Pancreas (tissue), 10 donors: ENCODE results near the gene BAIAP3. TPM values are rescaled to one million over a fixed set of nuclear protein-coding genes. Genes with fewer than 3 reads are reported as not detected.

Experiments used
- ATAC-seq, 4 donors: fragments of 200-7000 bp; cut with Tn5 transposase; one replicate each; pipeline versions ENCODE4 v1.8.0 to v1.9.1; 2020; ENCODE audit warnings: mild to moderate bottlenecking in 4 of 4, moderate library complexity in 4 of 4
- DNase-seq, 6 donors: peaks; one replicate each; pipeline ENCODE4 v3.0.0-alpha.2; 2020
- FAIRE-seq: peaks from 2 replicates; lab custom pipeline; 2012; peaks lifted over from hg19 to GRCh38; lab: Jason Lieb, UNC
- H3K27ac ChIP-seq, 4 donors: fragments of 200-600 bp; sonication (generic); 1 replicate in 3 of 4; 2 replicates in 1 of 4; pipeline versions ENCODE4 v1.5.0 to v1.8.0; 2020
- H3K27me3 ChIP-seq, 4 donors: fragments of 200-600 bp; one replicate each; pipeline ENCODE4 v1.8.0; 2021
- H3K36me3 ChIP-seq, 3 donors: fragments of 200-600 bp; sonication (generic) in 1 of 3; one replicate each; pipeline versions ENCODE4 v1.5.0 to v1.8.0; 2020 to 2021
- H3K4me1 ChIP-seq, 3 donors: fragments of 200-600 bp; one replicate each; pipeline ENCODE4 v1.8.0; 2021
- H3K4me3 ChIP-seq, 4 donors: fragments of 200-600 bp; sonication (generic) in 2 of 4; one replicate each; pipeline versions ENCODE4 v1.5.0 to v1.8.0; 2020 to 2021
- H3K9me3 ChIP-seq, 4 donors: fragments of 200-600 bp; one replicate each; pipeline ENCODE4 v1.8.0; 2021
- WGBS, 2 donors: extraction: QIAGEN DNeasy Blood & Tissue Kit; methylation state at CpG; one replicate each; pipeline ENCODE4 v1.1.7; 2013; 5-methylcytosine and 5-hydroxymethylcytosine counted together
- intact Hi-C, 3 donors: fragments of 100-400 bp; cut with DNase I; formaldehyde crosslinking; loops; one replicate each; pipeline versions ENCODE4 v1.11.1 to v1.14.2; 2022
- polyA plus RNA-seq, 2 donors: library from polyadenylated mRNA; stranded (reverse); fragments of 200-250 nt; gene quantifications; one replicate each; pipeline ENCODE4 v1.2.3, GENCODE V29; 2013
- total RNA-seq, 6 donors: library from RNA; stranded (reverse); fragmentation: NEBNext Ultra II Directional in 4 of 6; extraction: Animal tissue kit (Norgen Biotek cat#: 25700) in 4 of 6; gene quantifications; one replicate each; pipeline versions ENCODE4 v1.2.1 to v1.2.4, GENCODE V29; 2021 to 2023
- TF ChIP-seq, protein P1 (sequence below), 4 donors: fragments of 200-600 bp; sonication (generic) in 3 of 4; IDR thresholded peaks; one replicate each; pipeline versions ENCODE4 v1.5.0 to v1.8.0; 2021; ENCODE audit warnings: antibody characterized with exemption in 4 of 4
- donor health status: healthy with polysubstance abuse.
- donor health status: DM: no; HTN: no; CAD: no; lungs with moderate emphysema.
- donor health status: DM: no; HTN: no; CAD: no.
- donor health status: control.
- donor health status: control.
- donor health status: Bipolar disorder and iron deficiency.
- donor health status: DM: yes; HTN: yes; CAD: no.
- donor health status: DM: no; HTN: no; CAD: no.
- donor health status: DM: no; HTN: no; CAD: no.
- donor health status: DM: yes; HTN: yes; CAD: no.

The BAIAP3 gene
- total and polyA plus RNA-seq, 8 donors = 2.1 to 110 (median 12.6) TPM

DNA sequence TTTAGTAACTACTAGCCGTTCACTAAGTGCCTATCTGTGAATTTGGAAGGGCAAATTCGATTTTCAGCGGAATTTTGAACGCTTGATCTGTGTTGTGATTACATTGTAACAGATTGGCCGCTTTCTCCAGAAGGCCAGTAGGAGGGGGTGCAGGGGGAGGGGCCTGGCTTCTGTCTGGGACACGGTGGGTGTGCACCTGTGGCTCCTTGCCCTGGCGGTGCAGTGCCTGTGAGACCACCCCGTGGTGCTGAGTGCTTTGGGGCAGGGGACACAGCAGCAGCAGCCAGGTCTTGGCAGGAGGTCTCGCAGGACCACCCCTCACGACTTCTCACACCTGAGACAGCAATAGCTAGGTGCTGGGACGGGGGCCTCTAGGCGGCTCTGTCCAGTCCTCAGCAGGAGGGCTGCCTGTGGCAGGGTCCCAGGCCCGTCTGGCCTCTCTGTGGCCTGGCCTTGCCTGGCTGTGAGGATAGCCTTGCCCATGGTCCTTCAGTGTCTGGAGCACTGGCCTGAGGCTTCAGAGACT, 22.2 kb upstream of the BAIAP3 start:
- TF ChIP-seq, protein P1, sequence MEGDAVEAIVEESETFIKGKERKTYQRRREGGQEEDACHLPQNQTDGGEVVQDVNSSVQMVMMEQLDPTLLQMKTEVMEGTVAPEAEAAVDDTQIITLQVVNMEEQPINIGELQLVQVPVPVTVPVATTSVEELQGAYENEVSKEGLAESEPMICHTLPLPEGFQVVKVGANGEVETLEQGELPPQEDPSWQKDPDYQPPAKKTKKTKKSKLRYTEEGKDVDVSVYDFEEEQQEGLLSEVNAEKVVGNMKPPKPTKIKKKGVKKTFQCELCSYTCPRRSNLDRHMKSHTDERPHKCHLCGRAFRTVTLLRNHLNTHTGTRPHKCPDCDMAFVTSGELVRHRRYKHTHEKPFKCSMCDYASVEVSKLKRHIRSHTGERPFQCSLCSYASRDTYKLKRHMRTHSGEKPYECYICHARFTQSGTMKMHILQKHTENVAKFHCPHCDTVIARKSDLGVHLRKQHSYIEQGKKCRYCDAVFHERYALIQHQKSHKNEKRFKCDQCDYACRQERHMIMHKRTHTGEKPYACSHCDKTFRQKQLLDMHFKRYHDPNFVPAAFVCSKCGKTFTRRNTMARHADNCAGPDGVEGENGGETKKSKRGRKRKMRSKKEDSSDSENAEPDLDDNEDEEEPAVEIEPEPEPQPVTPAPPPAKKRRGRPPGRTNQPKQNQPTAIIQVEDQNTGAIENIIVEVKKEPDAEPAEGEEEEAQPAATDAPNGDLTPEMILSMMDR (IDR thresholded peaks at IDR 0.05) = no peak
- WGBS, 2 donors = 10 to 11% methylated on average over 13 of the region's 13 CpGs
- H3K27me3 ChIP-seq = no peaks in the 10 kb centered on the region
- no peak for FAIRE-seq
- H3K36me3 ChIP-seq = peaks cover 4 to 26% (median 18%) of the 10 kb centered on the region in 3 donors
- ATAC-seq = no peak
- no peak overlapping the region for H3K27ac ChIP-seq
- intact Hi-C loops = no loop called here
- H3K4me3 ChIP-seq = peak overlapping the region in 3 of 4 donors; percentile 57 to 72 (median 71)
- peak in 2 of 6 donors; percentile 58 to 75 for DNase-seq
- H3K4me1 ChIP-seq = peaks cover 8 to 16% (median 15%) of the 10 kb centered on the region in 3 donors
- H3K9me3 ChIP-seq = no peaks in the 10 kb centered on the region

DNA sequence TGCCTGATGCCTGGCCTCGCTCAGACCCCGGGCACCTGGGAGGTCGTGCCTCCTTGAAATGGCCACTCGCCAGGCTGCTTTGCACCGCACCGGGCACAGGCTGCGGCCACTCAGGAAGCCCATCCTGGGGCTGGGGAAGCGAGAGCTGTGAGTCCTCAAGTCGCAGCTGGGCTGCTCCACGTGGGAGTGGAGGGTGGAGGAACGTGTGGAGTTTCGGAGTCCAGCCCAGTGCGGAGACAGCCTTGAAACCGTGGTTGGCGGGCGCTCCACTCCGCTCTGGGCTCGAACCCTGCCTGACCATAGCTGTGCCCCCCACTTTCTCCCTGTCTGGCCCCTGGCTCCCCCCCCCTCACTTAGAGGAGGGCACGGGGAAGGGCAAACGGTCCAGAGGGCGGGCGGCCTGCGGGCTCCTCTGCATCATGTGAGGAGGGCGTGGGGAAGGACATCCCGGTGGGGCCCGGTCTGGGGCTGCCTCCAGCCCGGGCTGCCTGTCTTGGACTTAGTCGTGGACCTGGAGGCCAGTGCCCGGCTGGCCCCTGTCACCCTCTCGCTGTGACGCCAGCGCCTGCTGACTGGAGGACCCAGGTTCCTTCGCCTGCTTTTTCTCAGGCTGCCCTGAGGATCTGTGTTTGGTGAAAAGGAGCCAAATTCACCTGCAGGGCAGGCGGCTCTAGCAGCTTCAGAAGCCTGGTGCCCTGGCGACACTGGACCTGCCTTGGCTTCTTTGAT, 21.5 kb upstream of the BAIAP3 start:
- peak overlapping the region in 3 of 4 donors; percentile 57 to 72 (median 71) for H3K4me3 ChIP-seq
- no peaks in the 10 kb centered on the region for H3K27me3 ChIP-seq
- 28% methylated on average over 35 of the region's 35 CpGs for WGBS, 2 donors
- no peak overlapping the region for H3K27ac ChIP-seq
- ATAC-seq (no peak), DNase-seq (peak in 3 of 6 donors; percentile 36 to 78 (median 58)), FAIRE-seq (no peak)
- no peaks in the 10 kb centered on the region for H3K9me3 ChIP-seq
- peaks cover 4 to 28% (median 21%) of the 10 kb centered on the region in 3 donors for H3K36me3 ChIP-seq
- TF ChIP-seq, protein P1 (IDR thresholded peaks at IDR 0.05) = no peak
- peaks cover 8 to 16% (median 15%) of the 10 kb centered on the region in 3 donors for H3K4me1 ChIP-seq
- intact Hi-C loops = no loop called here

DNA sequence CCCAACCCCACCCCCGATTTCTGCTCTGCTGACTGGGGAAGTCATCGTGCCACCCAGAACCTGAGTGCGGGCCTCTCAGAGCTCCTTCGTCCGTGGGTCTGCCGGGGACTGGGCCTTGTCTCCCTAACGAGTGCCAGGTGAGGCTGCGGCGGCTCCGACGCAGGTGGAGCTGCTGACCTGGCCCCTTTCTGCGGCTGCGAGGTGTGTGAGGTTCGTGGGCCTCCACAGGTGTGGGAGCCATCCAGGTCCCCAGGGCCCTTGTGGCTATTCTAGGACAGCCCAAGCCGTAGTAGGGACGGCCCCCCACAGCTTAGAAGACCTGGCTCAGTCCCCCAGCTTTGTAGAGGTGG, 21.0 kb upstream of the BAIAP3 start:
- Histone ChIP-seq H3K9me3 (no peaks in the 10 kb centered on the region), H3K4me3 (peak overlapping the region in 1 of 4 donors; percentile 71), H3K27me3 (no peaks in the 10 kb centered on the region), H3K36me3 (peaks cover 4 to 33% (median 21%) of the 10 kb centered on the region in 3 donors), H3K27ac (no peak overlapping the region), H3K4me1 (peaks cover 8 to 16% (median 15%) of the 10 kb centered on the region in 3 donors)
- peak in 1 of 6 donors; percentile 77 for DNase-seq
- TF ChIP-seq, protein P1 (IDR thresholded peaks at IDR 0.05) = no peak
- no peak for FAIRE-seq
- ATAC-seq = no peak
- WGBS, 2 donors = 69 to 79% methylated on average over 16 of the region's 16 CpGs
- intact Hi-C loops = no loop called here

DNA sequence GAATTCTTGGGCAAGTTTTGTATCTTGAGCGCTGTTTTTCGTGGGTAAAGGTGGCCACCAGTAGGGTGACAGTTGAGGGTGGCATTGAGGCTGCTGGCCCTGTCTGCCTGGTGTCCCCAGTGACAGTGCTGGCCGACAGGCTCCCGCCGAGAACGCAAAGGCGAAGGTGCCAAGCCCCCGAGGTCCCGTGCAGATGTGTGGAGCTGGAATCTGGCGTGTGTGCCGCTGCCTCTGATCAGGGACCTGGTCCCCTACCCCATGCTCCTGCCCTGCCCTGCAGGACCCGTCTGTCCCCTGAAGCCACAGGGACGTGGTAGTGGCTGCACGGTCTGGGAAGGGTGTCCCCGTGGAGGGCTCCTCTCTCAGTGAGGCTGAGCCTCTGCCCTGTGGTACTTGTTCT, 20.5 kb upstream of the BAIAP3 start:
- TF ChIP-seq, protein P1 (IDR thresholded peaks at IDR 0.05) = no peak
- no peak for ATAC-seq
- H3K36me3 ChIP-seq = peaks cover 4 to 38% (median 22%) of the 10 kb centered on the region in 3 donors
- no peak overlapping the region for H3K4me3 ChIP-seq
- no peak overlapping the region for H3K27ac ChIP-seq
- H3K4me1 ChIP-seq = peaks cover 8 to 16% (median 15%) of the 10 kb centered on the region in 3 donors
- WGBS, 2 donors = 90% methylated on average over 15 of the region's 15 CpGs
- no peaks in the 10 kb centered on the region for H3K9me3 ChIP-seq
- no peaks in the 10 kb centered on the region for H3K27me3 ChIP-seq
- FAIRE-seq = no peak
- intact Hi-C loops = no loop called here
- DNase-seq = peak in 1 of 6 donors; percentile 69
